LNCaP clone FGC (cell line): ENCODE measurements around the gene ZNF276.

Experiments used
- DNase-seq: peaks from one replicate; pipeline ENCODE4 v3.0.0-alpha.2; 2011; ENCODE audit warnings: low read depth
- H3K4me3 ChIP-seq: 2 replicates; pipeline ENCODE4 v1.5.1; 2011; ENCODE audit warnings: mild to moderate bottlenecking, low read depth, low read length, control low read depth
- TF ChIP-seq, protein P1 (sequence below): IDR thresholded peaks from 2 replicates; pipeline ENCODE4 v1.5.1; 2012; ENCODE audit warnings: mild to moderate bottlenecking; ENCODE audit not compliant: control insufficient read depth, insufficient read depth; ENCODE audit errors: extremely low read depth

ZNF276 gene

DNA sequence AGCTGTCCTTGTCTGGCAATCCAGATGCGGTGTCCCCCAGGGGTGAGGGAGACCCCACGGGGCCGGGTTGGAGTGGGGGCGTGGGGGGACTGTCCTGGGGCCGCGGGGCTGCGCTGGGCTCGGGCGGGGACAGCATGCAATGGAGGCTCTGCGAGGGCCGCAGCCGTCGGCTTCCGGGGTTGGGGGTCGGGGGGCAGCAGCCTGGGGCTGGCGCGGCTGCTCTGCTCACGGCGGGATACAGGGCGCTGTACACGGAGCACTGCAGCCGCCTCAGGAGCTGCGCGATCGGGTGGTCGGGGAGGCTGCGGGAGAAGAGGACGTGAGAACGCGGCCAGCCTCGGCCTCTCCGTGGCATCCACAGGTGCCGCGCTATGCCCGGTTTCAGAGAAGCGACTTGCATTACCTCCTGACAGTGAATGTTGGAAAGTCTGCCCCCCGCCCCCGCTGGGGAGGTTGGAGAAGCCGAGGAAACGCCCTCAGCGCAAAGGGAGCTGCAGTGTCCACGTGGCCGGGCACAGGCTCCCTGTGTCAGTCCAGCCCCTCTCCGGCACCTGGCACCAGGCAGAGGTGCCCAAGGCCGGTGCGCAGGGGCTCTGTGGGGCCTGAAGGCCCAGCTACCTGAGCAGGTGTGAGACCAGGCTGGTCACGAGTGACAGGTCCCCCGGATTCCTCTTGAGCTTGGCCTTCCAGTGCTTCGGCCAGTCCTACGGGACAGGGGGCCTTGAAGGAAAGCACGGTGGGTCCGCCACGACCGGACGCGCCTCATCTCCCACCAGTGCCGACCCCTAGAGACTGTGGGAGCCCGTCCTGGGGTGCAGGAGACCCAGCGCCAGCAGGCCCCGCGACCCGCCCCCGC, 10.4 kb upstream of the ZNF276 start:
- H3K4me3 ChIP-seq, result no peak overlapping the region; the same call in 1 of the 2 replicates
- TF ChIP-seq, protein P1, sequence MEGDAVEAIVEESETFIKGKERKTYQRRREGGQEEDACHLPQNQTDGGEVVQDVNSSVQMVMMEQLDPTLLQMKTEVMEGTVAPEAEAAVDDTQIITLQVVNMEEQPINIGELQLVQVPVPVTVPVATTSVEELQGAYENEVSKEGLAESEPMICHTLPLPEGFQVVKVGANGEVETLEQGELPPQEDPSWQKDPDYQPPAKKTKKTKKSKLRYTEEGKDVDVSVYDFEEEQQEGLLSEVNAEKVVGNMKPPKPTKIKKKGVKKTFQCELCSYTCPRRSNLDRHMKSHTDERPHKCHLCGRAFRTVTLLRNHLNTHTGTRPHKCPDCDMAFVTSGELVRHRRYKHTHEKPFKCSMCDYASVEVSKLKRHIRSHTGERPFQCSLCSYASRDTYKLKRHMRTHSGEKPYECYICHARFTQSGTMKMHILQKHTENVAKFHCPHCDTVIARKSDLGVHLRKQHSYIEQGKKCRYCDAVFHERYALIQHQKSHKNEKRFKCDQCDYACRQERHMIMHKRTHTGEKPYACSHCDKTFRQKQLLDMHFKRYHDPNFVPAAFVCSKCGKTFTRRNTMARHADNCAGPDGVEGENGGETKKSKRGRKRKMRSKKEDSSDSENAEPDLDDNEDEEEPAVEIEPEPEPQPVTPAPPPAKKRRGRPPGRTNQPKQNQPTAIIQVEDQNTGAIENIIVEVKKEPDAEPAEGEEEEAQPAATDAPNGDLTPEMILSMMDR, result no peak
- DNase-seq, result no peak

DNA sequence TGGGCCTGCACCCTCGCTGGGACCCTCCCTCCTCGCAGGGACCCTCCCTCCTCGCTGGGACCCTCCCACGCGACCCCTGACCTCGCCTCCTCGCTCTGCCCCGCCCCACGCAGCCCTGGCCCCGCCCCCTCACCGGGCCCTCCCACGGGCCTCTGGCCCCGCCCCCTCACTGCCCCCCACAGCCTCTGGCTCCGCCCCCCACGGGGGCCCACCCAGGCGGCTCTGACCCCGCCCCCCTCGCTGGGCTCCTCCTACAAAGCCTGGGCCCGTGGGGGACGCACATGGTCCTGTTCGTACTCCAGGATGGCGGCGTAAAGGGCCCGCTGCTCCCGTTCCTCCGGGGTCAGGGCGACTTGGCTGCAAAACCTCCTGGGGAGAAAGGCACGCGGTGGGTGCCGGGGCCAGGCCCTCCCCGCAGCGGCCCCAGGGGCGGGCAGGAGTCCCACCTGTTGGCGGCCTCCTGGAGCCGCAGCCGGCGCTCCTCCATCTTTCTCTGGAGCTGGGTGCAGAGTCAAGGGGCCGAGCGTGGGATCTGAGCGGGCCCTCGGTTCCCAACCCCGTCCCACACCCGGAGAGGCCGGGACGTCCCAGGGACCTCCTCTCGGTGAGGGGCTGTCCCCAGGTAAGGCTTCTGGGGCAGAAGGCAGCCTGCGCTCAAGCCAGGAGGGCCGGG, 9.6 kb upstream of the ZNF276 start:
- peak overlapping the region; percentile 89 for H3K4me3 ChIP-seq
- TF ChIP-seq, protein P1, result no peak
- DNase-seq, result no peak

DNA sequence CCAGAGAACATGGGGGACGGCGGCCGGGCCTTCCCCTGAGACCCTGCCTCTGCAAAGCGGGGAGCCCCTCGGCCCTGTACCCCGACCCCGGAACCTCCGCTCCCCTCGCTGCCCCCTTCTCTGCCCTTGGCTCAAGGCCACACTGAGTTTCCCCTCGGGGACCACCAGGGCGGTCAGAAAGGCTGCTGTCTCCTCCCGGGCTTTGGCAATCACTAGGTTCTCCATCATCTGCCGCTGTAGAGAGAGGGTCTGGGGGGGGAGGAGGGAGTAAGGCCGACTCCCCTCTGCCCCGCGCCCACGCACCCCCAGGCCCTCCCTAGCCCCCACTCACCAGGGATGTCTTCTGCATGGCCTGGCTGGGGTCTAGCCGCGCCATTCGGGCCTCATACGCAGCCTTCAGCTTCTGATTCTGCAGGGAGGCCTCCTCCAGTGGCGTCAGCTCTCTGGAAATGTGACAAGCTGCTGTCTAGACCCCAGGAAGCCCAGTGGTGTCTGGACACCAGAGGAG, 9.0 kb upstream of the ZNF276 start:
- DNase-seq, result no peak
- TF ChIP-seq, protein P1, result no peak
- H3K4me3 ChIP-seq, result peak overlapping the region; percentile 89

DNA sequence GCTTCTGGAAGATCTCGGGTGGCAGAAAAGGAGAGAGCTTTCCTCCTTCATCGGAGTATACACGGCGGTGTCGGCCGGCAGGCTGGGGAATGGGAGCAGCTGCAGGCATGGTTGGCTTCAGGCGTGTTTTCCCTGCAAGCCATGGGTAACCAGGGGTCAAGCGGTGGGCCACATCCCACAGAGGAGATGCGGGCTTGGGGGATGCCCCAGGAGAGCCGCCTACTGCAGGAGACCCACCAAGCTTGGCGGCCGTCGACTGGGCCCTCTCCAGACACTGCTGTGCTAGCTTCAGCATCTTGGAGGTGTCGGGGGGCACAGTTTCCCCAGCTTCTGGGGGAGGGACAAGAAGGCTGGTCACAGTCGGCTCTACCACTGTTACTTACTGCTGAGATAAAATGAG, 4.8 kb upstream of the ZNF276 start:
- H3K4me3 ChIP-seq, result no peak overlapping the region
- no peak for DNase-seq
- TF ChIP-seq, protein P1, result no peak

DNA sequence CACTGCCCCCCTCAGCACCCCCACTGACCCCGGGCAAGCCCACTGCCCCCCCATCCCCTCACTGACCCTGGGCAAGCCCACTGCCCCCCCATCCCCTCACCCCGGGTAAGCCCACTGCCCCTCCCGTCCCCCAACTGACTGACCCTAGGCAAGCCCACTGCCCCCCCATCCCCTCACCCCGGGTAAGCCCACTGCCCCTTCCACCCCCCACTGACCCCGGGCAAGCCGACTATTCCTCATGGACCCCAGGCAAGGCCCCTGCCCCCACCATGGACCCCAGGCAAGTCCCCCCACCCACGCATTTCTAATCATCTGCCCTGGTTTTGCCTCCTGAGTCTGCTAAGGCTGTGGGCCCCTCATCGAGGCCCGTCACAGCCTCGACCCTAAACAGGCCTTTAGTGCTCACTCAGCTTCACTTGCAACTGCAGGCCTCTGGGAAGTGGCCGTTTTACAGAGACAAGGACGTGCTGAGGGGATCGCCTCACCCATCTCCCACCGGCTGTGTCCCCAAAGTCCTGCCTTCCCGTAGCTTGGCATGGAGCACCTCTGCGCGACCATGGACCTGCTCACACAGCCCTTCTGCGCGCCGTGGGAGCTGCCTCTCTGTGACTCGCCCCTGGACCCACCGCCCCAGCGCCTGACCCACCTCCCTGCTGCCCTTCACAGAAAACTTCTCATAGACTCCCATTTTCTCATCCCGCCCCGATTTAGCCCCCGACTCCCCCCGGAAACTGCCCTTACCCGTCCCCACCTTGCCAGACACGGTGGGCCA, 4.2 kb upstream of the ZNF276 start:
- no peak overlapping the region for H3K4me3 ChIP-seq
- TF ChIP-seq, protein P1, result no peak
- DNase-seq, result no peak

DNA sequence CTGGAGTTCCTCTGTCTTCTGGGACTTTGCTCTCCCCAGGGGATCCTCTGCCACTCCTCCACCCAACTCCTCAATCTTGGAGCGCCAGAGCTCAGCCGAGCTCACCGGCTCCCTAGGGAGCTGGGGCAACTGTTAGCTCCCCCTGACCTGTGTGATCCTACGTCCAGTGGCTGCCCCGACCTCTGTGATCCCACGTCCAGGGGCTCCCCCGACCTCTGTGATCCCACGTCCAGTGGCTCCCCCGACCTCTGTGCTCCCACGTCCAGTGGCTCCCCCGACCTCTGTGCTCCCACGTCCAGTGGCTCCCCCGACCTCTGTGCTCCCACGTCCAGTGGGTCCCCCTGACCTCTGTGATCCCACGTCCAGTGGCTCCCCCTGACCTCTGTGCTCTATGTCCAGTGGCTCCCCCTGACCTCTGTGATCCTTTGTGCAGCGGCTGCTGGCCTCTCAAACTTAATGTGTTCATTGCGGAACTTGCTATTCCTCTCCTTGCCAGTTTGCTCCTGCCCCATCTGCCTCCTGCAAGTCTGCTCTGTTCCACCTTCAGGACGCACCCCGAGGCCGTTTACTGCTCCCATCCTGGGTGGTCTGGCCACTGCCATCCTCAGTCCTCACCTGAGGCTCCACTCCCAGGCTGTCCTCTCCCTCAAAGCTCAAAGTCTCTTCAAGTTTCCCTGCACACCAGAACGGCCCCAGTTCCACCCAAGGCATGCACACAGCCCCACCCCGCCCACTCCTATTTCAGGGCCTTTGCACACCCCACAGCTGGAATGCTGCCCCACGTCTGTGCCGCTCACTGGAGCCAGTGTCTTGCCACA, 3.4 kb upstream of the ZNF276 start:
- TF ChIP-seq, protein P1, result no peak
- H3K4me3 ChIP-seq, result no peak overlapping the region
- DNase-seq, result no peak
